A549 (cell line): ENCODE data around the gene CRADD. TPM values are rescaled to one million over a fixed set of nuclear protein-coding genes. Genes with fewer than 3 reads are reported as not detected.
"Not testable (repeated sequence)": the region's sequence is repeated elsewhere in the genome, so short reads cannot be mapped to it uniquely, and the experiment has no call there.

Source experiments
- ATAC-seq, 2 experiments: fragments of 200-7000 bp in 1 of 2; fragments of >200 bp in 1 of 2; cut with Nextera tagmentation in 1 of 2; cut with Tn5 transposase in 1 of 2; 3 replicates each; pipeline versions ENCODE4 v1.8.0 to v1.9.1; 2018 to 2020; ENCODE audit warnings: mild to moderate bottlenecking in 1 of 2, moderate library complexity in 1 of 2
- CTCF ChIA-PET: fragments of 300-600 bp; sonication (Branson Sonifier 250); formaldehyde crosslinking; extraction: SDS; loops from one replicate; lab custom pipeline; 2021; ENCODE audit warnings: antibody characterized with exemption, inconsistent platforms; lab: Yijun Ruan, JAX
- POLR2A ChIA-PET: fragments of 350-600 bp; formaldehyde crosslinking; extraction: SDS; loops from one replicate; lab custom pipeline; 2021; ENCODE audit warnings: antibody characterized with exemption, inconsistent platforms; lab: Yijun Ruan, JAX
- DNase-seq, 2 experiments: peaks; one replicate each; pipeline versions ENCODE4 v3.0.0 to v3.0.0-alpha.2; 2011 to 2016; ENCODE audit warnings: low read depth in 1 of 2, low spot score in 1 of 2
- FAIRE-seq: peaks from 2 replicates; lab custom pipeline; 2011; peaks lifted over from hg19 to GRCh38; lab: Jason Lieb, UNC
- H3K27ac ChIP-seq, 2 experiments: fragments of >200 bp; sonication (Bioruptor Twin); formaldehyde crosslinking; 3 replicates each; pipeline ENCODE4 v1.5.1; 2016 to 2017
- H3K4me1 ChIP-seq: fragments of >200 bp; sonication (Bioruptor Twin); formaldehyde crosslinking; 3 replicates; pipeline ENCODE4 v1.6.1; 2016
- H3K4me2 ChIP-seq: fragments of >200 bp; sonication (Bioruptor Twin); formaldehyde crosslinking; 3 replicates; pipeline ENCODE4 v1.6.1; 2016
- H3K4me3 ChIP-seq: fragments of >200 bp; sonication (Bioruptor Twin); formaldehyde crosslinking; 3 replicates; pipeline ENCODE4 v1.5.1; 2016
- H3K9me3 ChIP-seq: fragments of >200 bp; sonication (Bioruptor Twin); formaldehyde crosslinking; 3 replicates; pipeline ENCODE4 v1.6.1; 2016
- CHD2 ChIP-seq: fragments of 150-350 bp; IDR thresholded peaks from 2 replicates; pipeline ENCODE4 v1.6.1; 2014; ENCODE audit warnings: low read length; ENCODE audit not compliant: partially characterized antibody
- CHD4 ChIP-seq: fragments of 200-600 bp; sonication (generic); IDR thresholded peaks from 2 replicates; pipeline ENCODE4 v1.6.1; 2016; ENCODE audit warnings: antibody characterized with exemption, mild to moderate bottlenecking, borderline replicate concordance
- EHF ChIP-seq: fragments of 250-450 bp; sonication (Bioruptor Pico); IDR thresholded peaks from 2 replicates; pipeline ENCODE4 v1.5.0; 2020; ENCODE audit warnings: mild to moderate bottlenecking
- ESRRA ChIP-seq: fragments of 150-350 bp; IDR thresholded peaks from 2 replicates; pipeline ENCODE4 v1.6.1; 2014; ENCODE audit warnings: mild to moderate bottlenecking, low read length, borderline replicate concordance
- FOSB ChIP-seq: fragments of 250-450 bp; sonication (Bioruptor Pico); IDR thresholded peaks from 2 replicates; pipeline ENCODE4 v1.5.0; 2020; ENCODE audit warnings: mild to moderate bottlenecking, moderate library complexity
- FOSL2 ChIP-seq, 2 experiments: fragments of 450-650 bp in 1 of 2; fragments of >200 bp in 1 of 2; sonication (Bioruptor Twin) in 1 of 2; formaldehyde crosslinking; IDR thresholded peaks; 2 replicates each; pipeline versions ENCODE4 v1.5.0 to v1.6.1; 2016 to 2020; ENCODE audit warnings: mild to moderate bottlenecking in 1 of 2, moderate library complexity in 1 of 2
- FOXS1 ChIP-seq: fragments of 250-450 bp; sonication (Bioruptor Pico); IDR thresholded peaks from 2 replicates; pipeline ENCODE4 v1.5.0; 2020; ENCODE audit warnings: mild to moderate bottlenecking, moderate library complexity
- HOXB13 ChIP-seq: fragments of 250-450 bp; sonication (Bioruptor Pico); IDR thresholded peaks from 2 replicates; pipeline ENCODE4 v1.5.0; 2020; ENCODE audit warnings: low read depth, mild to moderate bottlenecking, moderate library complexity
- JUN ChIP-seq, 2 experiments: fragments of >200 bp; sonication (Bioruptor Twin); formaldehyde crosslinking; IDR thresholded peaks; 2 replicates in 1 of 2; 3 replicates in 1 of 2; pipeline ENCODE4 v1.6.1; 2016 to 2017
- JUNB ChIP-seq: fragments of >200 bp; sonication (Bioruptor Twin); formaldehyde crosslinking; IDR thresholded peaks from 2 replicates; pipeline ENCODE4 v1.6.1; 2016
- KDM1A ChIP-seq: fragments of 200-600 bp; sonication (generic); IDR thresholded peaks from 2 replicates; pipeline ENCODE4 v1.6.1; 2016; ENCODE audit warnings: low read depth, mild to moderate bottlenecking
- MAZ ChIP-seq: fragments of 150-350 bp; IDR thresholded peaks from 2 replicates; pipeline ENCODE4 v1.6.1; 2014; ENCODE audit warnings: antibody characterized with exemption, low read depth, low read length, borderline replicate concordance
- NPAS2 ChIP-seq: fragments of 250-450 bp; sonication (Bioruptor Pico); IDR thresholded peaks from 2 replicates; pipeline ENCODE4 v1.8.0; 2022; ENCODE audit warnings: mild to moderate bottlenecking, moderate library complexity, borderline replicate concordance
- NR3C1 ChIP-seq: fragments of >200 bp; sonication (Bioruptor Twin); formaldehyde crosslinking; IDR thresholded peaks from 3 replicates; pipeline ENCODE4 v1.6.1; 2017
- PHF8 ChIP-seq: fragments of 200-600 bp; sonication (generic); IDR thresholded peaks from 2 replicates; pipeline ENCODE4 v1.6.1; 2016; ENCODE audit warnings: low read depth, mild to moderate bottlenecking, antibody characterized with exemption, moderate library complexity, borderline replicate concordance
- RAD21 ChIP-seq, 2 experiments: fragments of >200 bp in 1 of 2; sonication (Bioruptor Twin) in 1 of 2; formaldehyde crosslinking in 1 of 2; IDR thresholded peaks in 1 of 2; conservative IDR thresholded peaks in 1 of 2; 2 replicates in 1 of 2; 3 replicates in 1 of 2; pipeline ENCODE4 v1.6.1; 2012 to 2018; ENCODE audit warnings: inconsistent platforms in 1 of 2
- RCOR1 ChIP-seq: fragments of 150-350 bp; IDR thresholded peaks from 2 replicates; pipeline ENCODE4 v1.6.1; 2014; ENCODE audit warnings: antibody characterized with exemption, low read length, low read depth
- RFX5 ChIP-seq: fragments of 450-650 bp; IDR thresholded peaks from 2 replicates; pipeline ENCODE4 v1.7.1; 2014; ENCODE audit warnings: antibody characterized with exemption, mild to moderate bottlenecking, moderate library complexity
- TP53 ChIP-seq: fragments of 250-450 bp; sonication (Bioruptor Pico); IDR thresholded peaks from 2 replicates; pipeline ENCODE4 v1.5.0; 2021; ENCODE audit warnings: mild to moderate bottlenecking, moderate library complexity
- WGBS: methylation state at CpG from one replicate; pipeline ENCODE4 v1.1.6; 2017; ENCODE audit errors: missing lambda C conversion rate; 5-methylcytosine and 5-hydroxymethylcytosine counted together
- polyA plus RNA-seq, 4 experiments: library from polyadenylated mRNA; depleted of rRNA in 3 of 4; stranded (reverse); fragments of >200 nt; fragmentation: RNase III in 1 of 4; extraction: RNeasy Plus Mini Kit Qiagen cat#74134 plus additional on column Dnase treatment in 1 of 4; gene quantifications; 2 replicates in 3 of 4; 3 replicates in 1 of 4; pipeline ENCODE4 v1.2.3, GENCODE V29; 2011 to 2017
- TF ChIP-seq, protein P1 (sequence below): fragments of >200 bp; sonication (Bioruptor Twin); formaldehyde crosslinking; IDR thresholded peaks from 3 replicates; pipeline ENCODE4 v1.5.1; 2016
- TF ChIP-seq, protein P2 (sequence below): IDR thresholded peaks from 2 replicates; pipeline ENCODE4 v1.6.1; 2012
- TF ChIP-seq, protein P3 (sequence below): IDR thresholded peaks from 2 replicates; pipeline ENCODE4 v1.6.1; 2012
- TF ChIP-seq, protein P4 (sequence below): fragments of >200 bp; sonication (Bioruptor Twin); formaldehyde crosslinking; IDR thresholded peaks from 3 replicates; pipeline ENCODE4 v1.6.1; 2016
- TF ChIP-seq, protein P5 (sequence below): fragments of 150-350 bp; IDR thresholded peaks from 2 replicates; pipeline ENCODE4 v1.6.1; 2014; ENCODE audit warnings: low read depth, mild to moderate bottlenecking, low read length

CRADD gene
- polyA plus RNA-seq, 2 of the 4 experiments (the other 2 are of a cell fraction), result 13.2 to 23.0 TPM

DNA sequence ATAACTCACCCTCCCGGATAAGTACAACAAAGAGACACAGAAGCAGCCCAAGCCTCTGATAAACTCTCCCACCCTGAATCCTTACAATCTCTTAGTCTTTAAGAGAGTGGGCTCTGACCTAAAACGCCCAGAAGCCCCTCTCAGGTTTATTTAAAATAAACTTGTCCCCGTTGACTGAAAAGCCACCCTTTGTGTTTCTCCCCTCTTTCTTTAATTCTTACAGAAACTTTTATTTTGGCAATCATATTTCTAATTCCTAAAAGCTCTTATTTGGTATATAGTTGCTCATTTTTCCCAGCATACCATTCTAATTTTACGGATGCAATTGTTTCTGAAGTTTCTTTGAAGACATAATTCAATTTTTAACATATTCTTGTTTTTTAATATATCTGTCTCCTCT lies 249.1 kb downstream of the CRADD start:
- no peak overlapping the region for H3K4me3 ChIP-seq
- TF ChIP-seq, protein P1, sequence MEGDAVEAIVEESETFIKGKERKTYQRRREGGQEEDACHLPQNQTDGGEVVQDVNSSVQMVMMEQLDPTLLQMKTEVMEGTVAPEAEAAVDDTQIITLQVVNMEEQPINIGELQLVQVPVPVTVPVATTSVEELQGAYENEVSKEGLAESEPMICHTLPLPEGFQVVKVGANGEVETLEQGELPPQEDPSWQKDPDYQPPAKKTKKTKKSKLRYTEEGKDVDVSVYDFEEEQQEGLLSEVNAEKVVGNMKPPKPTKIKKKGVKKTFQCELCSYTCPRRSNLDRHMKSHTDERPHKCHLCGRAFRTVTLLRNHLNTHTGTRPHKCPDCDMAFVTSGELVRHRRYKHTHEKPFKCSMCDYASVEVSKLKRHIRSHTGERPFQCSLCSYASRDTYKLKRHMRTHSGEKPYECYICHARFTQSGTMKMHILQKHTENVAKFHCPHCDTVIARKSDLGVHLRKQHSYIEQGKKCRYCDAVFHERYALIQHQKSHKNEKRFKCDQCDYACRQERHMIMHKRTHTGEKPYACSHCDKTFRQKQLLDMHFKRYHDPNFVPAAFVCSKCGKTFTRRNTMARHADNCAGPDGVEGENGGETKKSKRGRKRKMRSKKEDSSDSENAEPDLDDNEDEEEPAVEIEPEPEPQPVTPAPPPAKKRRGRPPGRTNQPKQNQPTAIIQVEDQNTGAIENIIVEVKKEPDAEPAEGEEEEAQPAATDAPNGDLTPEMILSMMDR, result no peak
- TF ChIP-seq NR3C1 (no peak), FOXS1 (no peak), PHF8 (no peak), KDM1A (no peak), CHD2 (no peak)
- TF ChIP-seq, protein P2, sequence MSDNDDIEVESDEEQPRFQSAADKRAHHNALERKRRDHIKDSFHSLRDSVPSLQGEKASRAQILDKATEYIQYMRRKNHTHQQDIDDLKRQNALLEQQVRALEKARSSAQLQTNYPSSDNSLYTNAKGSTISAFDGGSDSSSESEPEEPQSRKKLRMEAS, result no peak
- no peak overlapping the region for H3K27ac ChIP-seq
- no peak for FAIRE-seq
- ChIA-PET CTCF (no interaction called here), POLR2A (no interaction called here)
- H3K9me3 ChIP-seq, result peaks cover 29% of the 10 kb centered on the region
- peaks cover 22% of the 10 kb centered on the region for H3K4me1 ChIP-seq
- no peak for ATAC-seq
- DNase-seq, result no peak
- no peak overlapping the region for H3K4me2 ChIP-seq
- WGBS, result 43% methylated on average over 4 of the region's 4 CpGs

DNA sequence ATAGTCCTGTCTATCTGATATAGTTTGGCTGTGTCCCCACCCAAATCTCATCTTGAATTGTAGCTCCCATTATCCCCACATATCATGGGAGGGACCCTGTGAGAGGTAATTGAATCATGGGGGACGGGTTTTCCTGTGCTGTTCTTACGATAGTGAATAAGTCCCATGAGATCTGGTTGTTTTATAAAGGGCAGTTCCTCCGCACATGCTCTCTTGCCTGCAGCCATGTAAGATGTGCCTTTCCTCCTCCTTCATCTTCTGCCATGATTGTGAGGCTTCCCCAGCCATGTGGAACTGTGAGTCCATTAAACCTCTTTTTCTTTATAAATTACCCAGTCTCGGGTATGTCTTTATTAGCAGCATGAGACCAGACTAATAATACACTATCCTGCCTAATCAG lies 251.9 kb downstream of the CRADD start:
- DNase-seq, FAIRE-seq, H3K4me2 ChIP-seq, CTCF ChIA-PET, H3K4me3 ChIP-seq, H3K4me1 ChIP-seq, H3K27ac ChIP-seq, POLR2A ChIA-PET, ATAC-seq: not testable (repeated sequence)
- 53% methylated on average over 4 of the region's 4 CpGs for WGBS
- H3K9me3 ChIP-seq, result peaks cover 30% of the 10 kb centered on the region

DNA sequence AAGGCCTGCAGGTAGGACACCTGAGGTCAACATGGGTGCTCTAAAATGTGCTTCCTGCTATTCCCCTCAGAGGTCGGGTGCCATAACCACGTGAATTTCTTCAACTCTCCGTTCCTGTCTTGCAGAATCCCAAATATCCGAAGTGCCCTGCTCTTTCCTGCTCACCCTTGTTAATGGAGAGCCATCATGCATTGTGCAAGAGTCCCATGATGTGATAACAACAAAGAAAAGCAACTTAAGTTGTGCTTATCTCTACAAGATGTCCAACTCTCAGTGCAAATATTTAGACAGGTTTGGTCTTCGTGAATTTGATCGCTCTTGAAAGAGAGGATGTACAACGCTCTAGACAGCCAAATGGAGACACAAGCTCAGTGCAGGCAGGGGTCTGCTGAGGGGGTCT lies 260.6 kb downstream of the CRADD start:
- POLR2A ChIA-PET, result no interaction called here
- FAIRE-seq (no peak), ATAC-seq (no peak), DNase-seq (no peak)
- 40% methylated on average over 7 of the region's 7 CpGs for WGBS
- peaks cover 24% of the 10 kb centered on the region for H3K9me3 ChIP-seq
- CTCF ChIA-PET, result no interaction called here
- no peak overlapping the region for H3K4me3 ChIP-seq
- H3K4me1 ChIP-seq, result no peaks in the 10 kb centered on the region
- TF ChIP-seq JUN (IDR thresholded peaks at IDR 0.05) (no peak), NPAS2 (no peak), JUNB (no peak), RAD21 (conservative IDR thresholded peaks at IDR 0.05 in 1 of 2, IDR thresholded peaks at IDR 0.05 in 1 of 2) (no peak), FOXS1 (no peak), CHD4 (no peak), EHF (no peak), ESRRA (no peak), RFX5 (no peak), FOSB (CRISPR knock-in tag) (no peak), MAZ (no peak)
- TF ChIP-seq, protein P2, result no peak
- no peak overlapping the region for H3K4me2 ChIP-seq
- no peak overlapping the region for H3K27ac ChIP-seq

DNA sequence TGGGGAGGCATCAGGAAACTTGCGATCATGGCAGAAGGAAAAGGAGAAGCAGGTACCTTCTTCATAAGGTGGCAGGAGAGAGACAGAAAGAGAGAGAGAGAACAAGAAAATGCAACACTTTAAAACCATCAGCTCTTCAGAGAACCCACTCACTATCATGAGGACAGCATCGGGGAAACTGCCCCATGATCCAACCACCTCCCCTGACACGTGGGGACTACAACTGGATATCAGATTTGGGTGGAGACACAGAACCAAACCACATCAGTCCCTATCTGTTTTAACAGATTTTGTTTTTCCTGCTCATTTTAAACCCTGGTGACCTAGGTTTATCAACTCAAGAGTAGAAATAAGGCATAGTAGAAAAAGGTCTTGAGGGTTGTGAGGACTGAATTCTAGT lies 261.1 kb downstream of the CRADD start:
- no peak overlapping the region for H3K4me2 ChIP-seq
- WGBS, result 51% methylated on average over 3 of the region's 3 CpGs
- peaks cover 24% of the 10 kb centered on the region for H3K9me3 ChIP-seq
- POLR2A ChIA-PET, result no interaction called here
- no peak overlapping the region for H3K27ac ChIP-seq
- ATAC-seq (no peak), DNase-seq (no peak), FAIRE-seq (no peak)
- H3K4me3 ChIP-seq, result no peak overlapping the region
- 0 out of 3 replicates have a peak, but pooled peaks cover under 1% of the 10 kb centered on the region for H3K4me1 ChIP-seq
- CTCF ChIA-PET, result no interaction called here
- TF ChIP-seq MAZ, result no peak
- TF ChIP-seq FOSL2 (IDR thresholded peaks at IDR 0.05), result no peak
- no peak for TF ChIP-seq FOSL2 (CRISPR knock-in tag; IDR thresholded peaks at IDR 0.05)
- no peak for TF ChIP-seq TP53 (CRISPR knock-in tag)
- TF ChIP-seq, protein P3, sequence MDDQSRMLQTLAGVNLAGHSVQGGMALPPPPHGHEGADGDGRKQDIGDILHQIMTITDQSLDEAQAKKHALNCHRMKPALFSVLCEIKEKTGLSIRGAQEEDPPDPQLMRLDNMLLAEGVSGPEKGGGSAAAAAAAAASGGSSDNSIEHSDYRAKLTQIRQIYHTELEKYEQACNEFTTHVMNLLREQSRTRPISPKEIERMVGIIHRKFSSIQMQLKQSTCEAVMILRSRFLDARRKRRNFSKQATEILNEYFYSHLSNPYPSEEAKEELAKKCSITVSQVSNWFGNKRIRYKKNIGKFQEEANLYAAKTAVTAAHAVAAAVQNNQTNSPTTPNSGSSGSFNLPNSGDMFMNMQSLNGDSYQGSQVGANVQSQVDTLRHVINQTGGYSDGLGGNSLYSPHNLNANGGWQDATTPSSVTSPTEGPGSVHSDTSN, result no peak
- TF ChIP-seq EHF, result no peak
- TF ChIP-seq ESRRA, result no peak
- no peak for TF ChIP-seq RAD21 (conservative IDR thresholded peaks at IDR 0.05 in 1 of 2, IDR thresholded peaks at IDR 0.05 in 1 of 2)
- no peak for TF ChIP-seq RCOR1
- no peak for TF ChIP-seq RFX5
- TF ChIP-seq CHD2, result no peak
- TF ChIP-seq, protein P2, result no peak
- no peak for TF ChIP-seq FOSB (CRISPR knock-in tag)
- TF ChIP-seq, protein P4, sequence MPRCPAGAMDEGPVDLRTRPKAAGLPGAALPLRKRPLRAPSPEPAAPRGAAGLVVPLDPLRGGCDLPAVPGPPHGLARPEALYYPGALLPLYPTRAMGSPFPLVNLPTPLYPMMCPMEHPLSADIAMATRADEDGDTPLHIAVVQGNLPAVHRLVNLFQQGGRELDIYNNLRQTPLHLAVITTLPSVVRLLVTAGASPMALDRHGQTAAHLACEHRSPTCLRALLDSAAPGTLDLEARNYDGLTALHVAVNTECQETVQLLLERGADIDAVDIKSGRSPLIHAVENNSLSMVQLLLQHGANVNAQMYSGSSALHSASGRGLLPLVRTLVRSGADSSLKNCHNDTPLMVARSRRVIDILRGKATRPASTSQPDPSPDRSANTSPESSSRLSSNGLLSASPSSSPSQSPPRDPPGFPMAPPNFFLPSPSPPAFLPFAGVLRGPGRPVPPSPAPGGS, result no peak
- no peak for TF ChIP-seq HOXB13 (CRISPR knock-in tag)
- TF ChIP-seq JUN (IDR thresholded peaks at IDR 0.05), result no peak
- TF ChIP-seq, protein P5, sequence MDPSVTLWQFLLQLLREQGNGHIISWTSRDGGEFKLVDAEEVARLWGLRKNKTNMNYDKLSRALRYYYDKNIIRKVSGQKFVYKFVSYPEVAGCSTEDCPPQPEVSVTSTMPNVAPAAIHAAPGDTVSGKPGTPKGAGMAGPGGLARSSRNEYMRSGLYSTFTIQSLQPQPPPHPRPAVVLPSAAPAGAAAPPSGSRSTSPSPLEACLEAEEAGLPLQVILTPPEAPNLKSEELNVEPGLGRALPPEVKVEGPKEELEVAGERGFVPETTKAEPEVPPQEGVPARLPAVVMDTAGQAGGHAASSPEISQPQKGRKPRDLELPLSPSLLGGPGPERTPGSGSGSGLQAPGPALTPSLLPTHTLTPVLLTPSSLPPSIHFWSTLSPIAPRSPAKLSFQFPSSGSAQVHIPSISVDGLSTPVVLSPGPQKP, result no peak
